ENCODE results near the gene SORCS2.

GRCh38 chr4:7275490-7276154 is 83.3 kb downstream of the SORCS2 start:
- no peak for TF ChIP-seq POLR2A (IDR thresholded peaks at IDR 0.05; ENCODE audit: control extremely low read depth in 1 of 2, low read depth in 2 of 2, low read length in 2 of 2)
- TF ChIP-seq CEBPB (IDR thresholded peaks at IDR 0.05; ENCODE audit: low read depth, low read length) = no peak
- no peak for TF ChIP-seq CHD1 (IDR thresholded peaks at IDR 0.05; ENCODE audit: low read depth, low read length)
- TF ChIP-seq CBX5 (IDR thresholded peaks at IDR 0.05; ENCODE audit: low read depth, low read length) = no peak
- TF ChIP-seq TEAD4 (IDR thresholded peaks at IDR 0.05; ENCODE audit: low read depth, low read length) = no peak
- no peak for TF ChIP-seq CTCF (IDR thresholded peaks at IDR 0.05; ENCODE audit: control extremely low read depth in 1 of 3, insufficient read depth in 1 of 3, low read depth in 1 of 3, low read length in 3 of 3)
